ENCODE results near the gene LCN6.

GRCh38 chr9:136754059-136754572 lies 5.8 kb upstream of the LCN6 start:
- no peak for TF ChIP-seq POLR2A (IDR thresholded peaks at IDR 0.05)
- no peak for TF ChIP-seq CTCF (IDR thresholded peaks at IDR 0.05)
